GM18499 (cell line): Measurements from ENCODE around the gene SLK.

Source experiments
- ATAC-seq: cut with Tn5 transposase; IDR thresholded peaks from one replicate; pipeline ENCODE4 v1.9.1; 2021; ENCODE audit warnings: moderate number of reproducible peaks; ENCODE audit not compliant: insufficient read depth, unreplicated experiment

SLK gene

GRCh38 chr10:103939522-103939921 lies 27.4 kb upstream of the SLK start:
- ATAC-seq, result no peak

GRCh38 chr10:103941801-103942200 lies 25.1 kb upstream of the SLK start:
- ATAC-seq, result no peak

DNA sequence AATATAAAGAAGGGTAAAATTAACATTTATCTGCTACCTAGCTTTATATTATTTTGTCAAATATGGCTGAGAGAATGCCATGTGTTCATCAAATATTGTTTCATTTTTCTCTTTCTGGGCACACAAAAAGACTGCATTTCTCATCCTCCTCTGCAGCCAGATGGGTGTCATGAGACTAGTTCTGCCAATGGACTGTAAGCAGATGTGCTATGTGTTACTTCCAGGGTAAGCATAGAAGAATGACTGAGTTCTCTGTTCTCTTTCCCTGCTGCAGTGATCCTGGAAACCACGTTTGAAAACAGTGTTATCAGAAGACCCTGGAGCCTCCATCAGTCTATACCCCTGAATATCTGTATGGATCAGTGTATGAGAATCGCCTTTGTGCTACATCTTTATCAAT lies 24.1 kb upstream of the SLK start:
- ATAC-seq, result no peak

DNA sequence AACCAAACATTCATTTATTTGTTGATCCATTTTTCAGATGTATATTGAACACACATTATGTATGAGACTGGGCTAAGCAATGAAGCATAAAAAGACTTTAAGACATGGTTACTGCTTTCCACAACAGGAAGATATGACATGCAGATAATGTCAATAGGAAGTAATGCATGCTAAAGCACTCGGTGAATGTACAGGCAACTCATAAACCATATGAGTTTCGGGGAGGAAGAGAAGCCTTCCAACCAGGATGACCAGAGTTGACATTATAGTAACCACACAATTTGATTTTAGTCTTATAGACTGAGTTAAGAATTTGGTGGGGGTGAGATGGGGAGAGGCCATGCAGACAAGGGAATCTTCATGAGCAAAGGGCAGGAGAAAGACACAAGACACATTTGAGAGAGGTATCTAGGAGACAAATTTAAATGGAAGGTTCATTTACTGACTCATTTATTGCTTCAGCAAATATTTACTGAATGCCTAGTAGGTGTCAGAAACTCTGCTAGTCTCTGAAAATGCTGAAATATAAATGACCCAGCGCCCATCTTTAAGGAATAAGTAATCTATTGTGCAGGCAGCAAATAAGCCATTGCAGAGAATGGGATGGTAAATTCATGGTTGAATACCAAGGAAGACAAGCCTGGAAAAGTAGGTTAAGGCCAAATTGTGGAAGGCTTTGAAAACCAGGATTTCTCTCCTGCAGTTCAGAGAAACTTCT lies 19.0 kb upstream of the SLK start:
- no peak for ATAC-seq

DNA sequence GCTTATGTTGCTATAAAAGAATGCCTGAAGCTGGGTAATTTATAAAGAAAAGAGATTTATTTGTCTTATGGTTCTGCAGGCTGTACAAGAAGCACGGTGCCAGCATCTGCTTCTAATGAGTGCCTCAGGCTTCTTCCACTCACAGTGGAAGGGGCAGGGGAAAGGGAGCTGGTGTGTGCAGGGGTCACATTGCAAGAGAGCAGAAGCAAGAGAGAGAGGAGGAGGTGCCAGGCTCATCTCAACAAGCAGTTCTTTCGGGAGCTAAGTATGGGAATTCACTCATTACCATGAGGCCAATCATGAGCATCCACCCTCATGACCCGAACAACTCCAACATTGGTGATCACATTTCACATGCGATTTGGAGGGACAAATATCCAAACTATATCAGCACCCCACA lies 17.2 kb upstream of the SLK start:
- no peak for ATAC-seq

GRCh38 chr10:103951183-103951582 lies 15.8 kb upstream of the SLK start:
- no peak for ATAC-seq

- ATAC-seq, result no peak
Measured at GRCh38 chr10:103951942-103952341, 15.0 kb upstream of the SLK start.

DNA sequence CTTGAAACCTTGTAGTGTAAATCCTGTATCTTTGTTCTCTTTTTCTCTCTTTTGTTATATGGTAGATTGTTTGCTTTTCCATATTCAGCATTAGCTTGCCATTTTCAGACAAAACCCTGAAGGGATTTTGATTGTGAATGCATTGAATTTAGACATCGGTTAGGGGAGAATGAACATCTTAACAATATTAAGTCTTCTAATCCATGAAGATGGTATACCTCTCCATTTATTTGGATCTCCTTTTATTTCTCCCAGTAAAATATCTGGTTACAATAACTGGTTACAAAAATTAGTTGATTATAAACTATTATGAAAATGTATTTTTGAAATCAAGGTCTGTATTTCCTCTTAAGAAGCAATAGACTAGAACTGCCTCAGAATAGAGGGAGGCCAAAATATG lies 12.4 kb upstream of the SLK start:
- no peak for ATAC-seq

- ATAC-seq, result no peak
Measured at GRCh38 chr10:103958996-103959395, 7.9 kb upstream of the SLK start.

DNA sequence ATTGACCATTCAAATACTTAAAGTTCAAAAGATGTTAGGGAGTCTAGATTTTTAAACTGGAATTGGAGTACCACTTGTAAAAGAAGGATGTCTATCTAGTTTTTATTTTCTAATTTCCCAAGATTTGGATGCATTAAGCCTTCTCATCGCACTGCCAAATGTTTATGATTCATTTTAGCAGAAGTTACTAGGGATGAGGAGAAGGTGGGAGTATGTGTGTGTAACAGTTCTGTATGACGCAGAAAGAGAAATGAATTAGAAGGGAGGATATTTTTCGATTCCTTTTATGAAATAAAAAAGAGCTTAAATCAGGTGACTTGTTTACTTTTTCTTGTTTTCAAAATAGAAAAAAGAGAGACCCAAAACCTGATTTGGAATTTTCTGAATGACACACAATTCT lies 6.8 kb upstream of the SLK start:
- no peak for ATAC-seq

GRCh38 chr10:103967448-103968071 lies 620 bp downstream of the SLK start:
- no peak for ATAC-seq

- no peak for ATAC-seq
Measured at GRCh38 chr10:103968441-103969391, 1.8 kb downstream of the SLK start.

DNA sequence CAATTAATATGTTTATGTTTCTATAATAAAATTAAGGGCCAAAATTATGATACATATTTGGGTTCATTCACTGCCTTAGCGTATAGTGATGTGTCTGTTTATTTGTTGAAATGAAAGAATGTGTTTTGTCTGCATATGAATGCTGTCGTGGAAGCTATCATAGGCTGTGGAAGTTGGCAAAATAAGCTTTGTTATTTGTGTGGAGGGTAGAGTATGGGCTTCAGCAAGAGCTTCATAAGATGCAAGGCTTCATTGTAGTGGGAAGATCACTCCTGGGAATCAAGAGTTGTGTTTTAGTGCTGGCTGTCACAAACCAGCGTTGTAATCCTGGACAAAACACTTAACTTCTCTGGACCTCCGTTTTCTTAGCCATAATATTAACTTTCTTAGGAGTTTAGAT lies 2.5 kb downstream of the SLK start:
- no peak for ATAC-seq

DNA sequence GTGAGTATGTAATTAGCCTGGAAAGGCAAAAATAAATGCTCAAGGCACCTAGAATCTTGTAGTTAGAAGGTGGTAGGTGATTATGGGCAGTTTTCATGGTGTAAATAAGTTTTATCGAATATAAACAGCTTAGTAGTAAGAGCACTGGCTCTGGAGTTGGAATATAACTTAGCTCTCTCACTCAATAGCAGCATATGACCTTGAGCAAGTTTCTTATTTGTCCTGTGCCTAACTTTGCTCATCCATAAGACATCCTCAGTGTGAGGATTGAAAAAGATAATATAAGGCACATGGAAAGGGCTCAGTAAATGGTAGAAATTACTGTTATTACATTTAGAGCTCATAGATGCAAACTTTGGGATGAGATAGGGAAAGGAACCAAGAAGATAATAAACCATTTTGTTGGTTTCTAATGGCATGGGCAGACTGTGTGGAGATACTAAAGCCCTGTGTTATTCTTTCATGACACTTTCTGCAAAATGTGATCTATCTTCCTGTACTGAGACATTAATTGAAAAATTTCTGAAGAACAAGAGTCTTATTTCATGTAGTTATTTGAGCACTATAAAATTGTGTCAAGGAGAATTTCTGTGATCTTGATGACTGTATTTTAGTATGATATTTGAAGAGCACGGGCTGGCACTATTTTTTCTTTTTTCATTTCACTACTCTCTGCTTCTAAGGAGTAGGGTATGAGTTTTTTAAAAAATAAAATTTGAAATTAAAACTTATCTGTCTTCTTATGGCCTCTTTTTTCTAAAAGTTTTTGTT lies 3.1 kb downstream of the SLK start:
- no peak for ATAC-seq

DNA sequence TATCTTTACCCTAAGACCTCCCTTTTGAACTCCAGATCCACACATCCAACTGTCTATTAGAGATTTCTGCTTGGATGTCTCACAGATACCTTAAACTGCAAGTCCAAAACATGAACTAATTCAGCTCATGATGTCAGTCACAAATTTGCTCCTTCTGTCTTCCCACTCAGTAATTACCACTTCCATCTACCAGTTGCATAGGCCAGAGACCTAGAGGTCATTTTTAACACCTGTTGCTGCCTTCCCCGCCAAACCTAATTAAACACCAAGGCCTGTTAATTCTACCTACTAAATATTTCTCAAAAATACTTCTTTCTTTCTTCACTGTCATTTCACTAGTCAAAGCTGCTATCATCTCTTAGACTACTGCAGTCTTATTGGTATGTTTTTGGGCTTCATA lies 8.2 kb downstream of the SLK start:
- no peak for ATAC-seq

DNA sequence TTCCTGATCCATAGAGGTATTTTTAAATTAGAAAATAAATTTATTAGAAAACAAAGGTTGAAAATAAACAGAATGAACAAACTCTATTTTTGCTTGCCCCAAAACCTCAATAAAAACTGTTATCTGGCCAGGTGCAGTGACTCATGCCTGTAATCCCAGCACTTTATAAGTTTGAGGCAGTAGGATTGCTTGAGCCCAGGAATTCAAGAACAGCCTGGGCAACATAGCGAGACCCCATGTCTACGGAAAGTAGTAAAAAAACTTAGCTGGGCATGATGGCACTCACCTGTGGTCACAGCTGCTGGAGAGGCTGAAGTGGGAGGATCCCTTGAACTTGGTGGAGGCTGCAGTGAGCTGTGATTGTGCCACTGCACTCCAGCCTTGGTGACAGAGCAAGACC lies 10.3 kb downstream of the SLK start:
- no peak for ATAC-seq

- no peak for ATAC-seq
Measured at GRCh38 chr10:103979530-103979929, 12.6 kb downstream of the SLK start.

DNA sequence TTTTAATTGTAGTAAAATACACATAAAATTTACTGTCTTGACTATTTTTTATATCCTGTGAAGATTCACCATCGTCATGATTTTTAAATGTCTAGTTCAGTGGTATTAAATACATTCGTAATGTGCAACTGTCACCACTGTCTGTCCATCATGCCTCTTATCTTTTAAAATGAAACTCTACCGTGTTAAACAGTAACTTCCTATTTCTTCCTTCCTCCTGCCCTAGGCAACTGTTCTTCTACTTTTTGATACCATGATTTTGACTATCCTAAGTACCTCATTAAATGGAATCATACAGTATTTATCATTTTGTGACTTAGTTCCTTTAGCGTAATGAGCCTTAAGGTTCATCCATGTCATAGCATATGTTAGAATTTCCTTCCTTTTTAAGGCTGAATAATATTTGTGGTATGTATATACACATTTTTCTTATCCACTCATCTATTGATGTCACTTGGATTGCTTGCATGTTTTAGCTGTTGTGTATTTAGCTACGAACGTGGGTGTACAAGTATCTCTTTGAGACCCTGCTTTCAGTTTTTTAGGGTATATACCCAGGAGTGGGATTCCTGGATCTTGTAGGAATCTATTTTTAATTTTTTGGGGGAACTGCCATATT lies 13.5 kb downstream of the SLK start:
- ATAC-seq, result no peak

GRCh38 chr10:103982639-103983038 lies 15.7 kb downstream of the SLK start:
- no peak for ATAC-seq

DNA sequence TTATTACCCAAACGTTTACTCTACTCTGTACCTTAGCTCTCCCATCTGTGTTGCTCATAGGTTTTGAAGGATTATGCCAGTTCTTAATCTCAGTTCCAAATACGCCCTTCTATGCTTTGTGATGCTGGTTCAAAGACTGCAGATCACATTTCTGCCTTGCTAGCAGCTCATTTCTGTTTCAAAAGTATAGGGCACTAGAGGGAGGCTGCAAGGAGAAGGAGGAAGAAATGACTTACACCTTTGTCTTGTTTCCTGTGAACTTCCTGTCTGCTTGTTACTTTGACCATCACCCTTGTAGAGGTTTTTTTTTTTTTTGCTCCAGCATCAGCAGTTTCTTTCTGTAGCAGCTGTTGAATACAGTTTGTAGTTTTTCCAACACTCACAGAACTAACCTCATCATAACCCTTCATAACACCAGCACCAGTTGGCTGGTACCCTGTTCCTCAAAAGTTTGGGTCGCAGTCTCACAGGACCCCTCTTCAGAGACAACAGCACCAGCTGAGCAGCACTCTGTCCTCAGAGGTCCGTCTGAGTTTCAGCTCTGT lies 16.5 kb downstream of the SLK start:
- peak; percentile 86 for ATAC-seq
